ENCODE results near the gene VWA8.

- TF ChIP-seq, protein P1, sequence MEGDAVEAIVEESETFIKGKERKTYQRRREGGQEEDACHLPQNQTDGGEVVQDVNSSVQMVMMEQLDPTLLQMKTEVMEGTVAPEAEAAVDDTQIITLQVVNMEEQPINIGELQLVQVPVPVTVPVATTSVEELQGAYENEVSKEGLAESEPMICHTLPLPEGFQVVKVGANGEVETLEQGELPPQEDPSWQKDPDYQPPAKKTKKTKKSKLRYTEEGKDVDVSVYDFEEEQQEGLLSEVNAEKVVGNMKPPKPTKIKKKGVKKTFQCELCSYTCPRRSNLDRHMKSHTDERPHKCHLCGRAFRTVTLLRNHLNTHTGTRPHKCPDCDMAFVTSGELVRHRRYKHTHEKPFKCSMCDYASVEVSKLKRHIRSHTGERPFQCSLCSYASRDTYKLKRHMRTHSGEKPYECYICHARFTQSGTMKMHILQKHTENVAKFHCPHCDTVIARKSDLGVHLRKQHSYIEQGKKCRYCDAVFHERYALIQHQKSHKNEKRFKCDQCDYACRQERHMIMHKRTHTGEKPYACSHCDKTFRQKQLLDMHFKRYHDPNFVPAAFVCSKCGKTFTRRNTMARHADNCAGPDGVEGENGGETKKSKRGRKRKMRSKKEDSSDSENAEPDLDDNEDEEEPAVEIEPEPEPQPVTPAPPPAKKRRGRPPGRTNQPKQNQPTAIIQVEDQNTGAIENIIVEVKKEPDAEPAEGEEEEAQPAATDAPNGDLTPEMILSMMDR (conservative IDR thresholded peaks at IDR 0.05; ENCODE audit: low read depth in 2 of 2): no peak
- TF ChIP-seq NANOG (IDR thresholded peaks at IDR 0.05; ENCODE audit: borderline replicate concordance) (no peak), CREB1 (CRISPR knock-in tag; IDR thresholded peaks at IDR 0.05; ENCODE audit: low read depth) (no peak), ZNF114 (CRISPR knock-in tag; IDR thresholded peaks at IDR 0.05) (no peak), EZH2 (IDR thresholded peaks at IDR 0.05; ENCODE audit: low read depth, unreplicated experiment) (no peak)
- TF ChIP-seq, protein P2, sequence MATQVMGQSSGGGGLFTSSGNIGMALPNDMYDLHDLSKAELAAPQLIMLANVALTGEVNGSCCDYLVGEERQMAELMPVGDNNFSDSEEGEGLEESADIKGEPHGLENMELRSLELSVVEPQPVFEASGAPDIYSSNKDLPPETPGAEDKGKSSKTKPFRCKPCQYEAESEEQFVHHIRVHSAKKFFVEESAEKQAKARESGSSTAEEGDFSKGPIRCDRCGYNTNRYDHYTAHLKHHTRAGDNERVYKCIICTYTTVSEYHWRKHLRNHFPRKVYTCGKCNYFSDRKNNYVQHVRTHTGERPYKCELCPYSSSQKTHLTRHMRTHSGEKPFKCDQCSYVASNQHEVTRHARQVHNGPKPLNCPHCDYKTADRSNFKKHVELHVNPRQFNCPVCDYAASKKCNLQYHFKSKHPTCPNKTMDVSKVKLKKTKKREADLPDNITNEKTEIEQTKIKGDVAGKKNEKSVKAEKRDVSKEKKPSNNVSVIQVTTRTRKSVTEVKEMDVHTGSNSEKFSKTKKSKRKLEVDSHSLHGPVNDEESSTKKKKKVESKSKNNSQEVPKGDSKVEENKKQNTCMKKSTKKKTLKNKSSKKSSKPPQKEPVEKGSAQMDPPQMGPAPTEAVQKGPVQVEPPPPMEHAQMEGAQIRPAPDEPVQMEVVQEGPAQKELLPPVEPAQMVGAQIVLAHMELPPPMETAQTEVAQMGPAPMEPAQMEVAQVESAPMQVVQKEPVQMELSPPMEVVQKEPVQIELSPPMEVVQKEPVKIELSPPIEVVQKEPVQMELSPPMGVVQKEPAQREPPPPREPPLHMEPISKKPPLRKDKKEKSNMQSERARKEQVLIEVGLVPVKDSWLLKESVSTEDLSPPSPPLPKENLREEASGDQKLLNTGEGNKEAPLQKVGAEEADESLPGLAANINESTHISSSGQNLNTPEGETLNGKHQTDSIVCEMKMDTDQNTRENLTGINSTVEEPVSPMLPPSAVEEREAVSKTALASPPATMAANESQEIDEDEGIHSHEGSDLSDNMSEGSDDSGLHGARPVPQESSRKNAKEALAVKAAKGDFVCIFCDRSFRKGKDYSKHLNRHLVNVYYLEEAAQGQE (IDR thresholded peaks at IDR 0.05; ENCODE audit: unreplicated experiment): no peak
These were observed 347.4 kb downstream of the VWA8 start for GRCh38 chr13:41613471-41613870.

Data from GM23338 (cell line).